COLO668 (cell line): Measurements from ENCODE around the gene PREB.

Experiments
- DNase-seq: peaks from one replicate; lab custom pipeline; 2025; ENCODE audit not compliant: unreplicated experiment; lab: John Stamatoyannopoulos, UW

The PREB gene

GRCh38 chr2:27096748-27097297, 37.6 kb downstream of the PREB start:
- DNase-seq, result no peak

GRCh38 chr2:27095745-27096651, 38.4 kb downstream of the PREB start:
- peak; percentile 23 for DNase-seq

- DNase-seq, result no peak
Measured at GRCh38 chr2:27095427-27095744, 39.0 kb downstream of the PREB start.

GRCh38 chr2:27094353-27094984, 40.0 kb downstream of the PREB start:
- no peak for DNase-seq

GRCh38 chr2:27093430-27094352, 40.7 kb downstream of the PREB start:
- DNase-seq, result no peak

- DNase-seq, result no peak
Measured at GRCh38 chr2:27092696-27093429, 41.6 kb downstream of the PREB start.

GRCh38 chr2:27091746-27092695, 42.4 kb downstream of the PREB start:
- no peak for DNase-seq

- no peak for DNase-seq
Measured at GRCh38 chr2:27089111-27089954, 45.1 kb downstream of the PREB start.

- DNase-seq, result no peak
Measured at GRCh38 chr2:27088634-27089033, 45.8 kb downstream of the PREB start.

GRCh38 chr2:27087823-27088410, 46.5 kb downstream of the PREB start:
- DNase-seq, result no peak

GRCh38 chr2:27086724-27087593, 47.5 kb downstream of the PREB start, which contains the start of gene KHK:
Gene KHK, plus strand, starts transcription at chr2:27086772. Its CDS starts 488 bp downstream, at chr2:27087260.
- peak; percentile 83 for DNase-seq

- DNase-seq, result peak; percentile 97
Measured at GRCh38 chr2:27086090-27086723, 48.2 kb downstream of the PREB start.

GRCh38 chr2:27085673-27086089, 48.8 kb downstream of the PREB start:
- peak; percentile 44 for DNase-seq

- no peak for DNase-seq
Measured at GRCh38 chr2:27085062-27085672, 49.3 kb downstream of the PREB start.

- DNase-seq, result no peak
Measured at GRCh38 chr2:27084297-27085061, 50.0 kb downstream of the PREB start.
